ENCODE measurements around the gene SSBP3.

DNA sequence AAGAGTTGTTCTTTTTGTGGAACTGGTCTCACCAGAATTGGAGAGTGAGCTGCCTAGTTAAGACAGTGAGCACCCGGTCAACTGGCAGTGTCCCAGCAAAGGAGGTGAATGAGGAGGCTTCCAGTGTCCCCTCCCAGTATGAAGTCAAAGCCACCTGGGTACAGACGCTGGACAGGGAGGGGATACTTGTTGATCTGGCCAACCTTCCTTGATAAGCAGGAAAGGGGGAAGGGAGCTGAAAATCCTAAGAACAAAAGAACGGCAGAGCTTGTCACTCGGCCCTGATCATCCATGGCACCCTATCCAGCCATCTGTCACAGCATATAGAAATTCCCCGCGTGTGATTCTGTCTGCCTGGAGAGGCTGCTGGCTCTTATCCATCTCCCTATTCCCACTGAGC lies 91.5 kb downstream of the SSBP3 start:
- TF ChIP-seq, protein P1, sequence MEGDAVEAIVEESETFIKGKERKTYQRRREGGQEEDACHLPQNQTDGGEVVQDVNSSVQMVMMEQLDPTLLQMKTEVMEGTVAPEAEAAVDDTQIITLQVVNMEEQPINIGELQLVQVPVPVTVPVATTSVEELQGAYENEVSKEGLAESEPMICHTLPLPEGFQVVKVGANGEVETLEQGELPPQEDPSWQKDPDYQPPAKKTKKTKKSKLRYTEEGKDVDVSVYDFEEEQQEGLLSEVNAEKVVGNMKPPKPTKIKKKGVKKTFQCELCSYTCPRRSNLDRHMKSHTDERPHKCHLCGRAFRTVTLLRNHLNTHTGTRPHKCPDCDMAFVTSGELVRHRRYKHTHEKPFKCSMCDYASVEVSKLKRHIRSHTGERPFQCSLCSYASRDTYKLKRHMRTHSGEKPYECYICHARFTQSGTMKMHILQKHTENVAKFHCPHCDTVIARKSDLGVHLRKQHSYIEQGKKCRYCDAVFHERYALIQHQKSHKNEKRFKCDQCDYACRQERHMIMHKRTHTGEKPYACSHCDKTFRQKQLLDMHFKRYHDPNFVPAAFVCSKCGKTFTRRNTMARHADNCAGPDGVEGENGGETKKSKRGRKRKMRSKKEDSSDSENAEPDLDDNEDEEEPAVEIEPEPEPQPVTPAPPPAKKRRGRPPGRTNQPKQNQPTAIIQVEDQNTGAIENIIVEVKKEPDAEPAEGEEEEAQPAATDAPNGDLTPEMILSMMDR (IDR thresholded peaks at IDR 0.05), result no peak
- TF ChIP-seq ZFX (IDR thresholded peaks at IDR 0.05; ENCODE audit: borderline replicate concordance), result no peak
